ENCODE data around the gene C11orf54. TPM values are rescaled to one million over a fixed set of nuclear protein-coding genes. Genes with fewer than 3 reads are reported as not detected.

Gene C11orf54
- total and polyA plus RNA-seq, 4 donors, result 60.8 to 154 (median 114) TPM

- Histone ChIP-seq H3K27me3 (ENCODE audit: control insufficient read depth in 4 of 4, insufficient read depth in 4 of 4, low read length in 3 of 4) (no peaks in the 10 kb centered on the region), H3K4me3 (ENCODE audit: low read depth in 1 of 3, low read length in 3 of 3) (peak overlapping the region; percentile 79 to 97 (median 83)), H3K9me3 (ENCODE audit: control insufficient read depth in 4 of 4, low read length in 3 of 4) (no peaks in the 10 kb centered on the region), H3K27ac (ENCODE audit: low read depth in 1 of 2, low read length in 2 of 2) (peak overlapping the region; percentile 98 to 99), H3K4me1 (ENCODE audit: control insufficient read depth in 4 of 4, insufficient read depth in 4 of 4, low read length in 3 of 4) (peaks cover 1 to 42% (median 31%) of the 10 kb centered on the region in 4 donors), H3K9ac (ENCODE audit: low read depth in 1 of 2, low read length in 2 of 2) (peak overlapping the region; percentile 95 to 98), H3K36me3 (ENCODE audit: control insufficient read depth in 4 of 4, insufficient read depth in 3 of 4, low read depth in 1 of 4, low read length in 3 of 4) (peaks cover 0 to 19% (median 18%) of the 10 kb centered on the region in 4 donors)
- no peak for DNase-seq (ENCODE audit: low spot score)
- under 1% methylated on average over 8 of the region's 8 CpGs for WGBS
- TF ChIP-seq RXRA (IDR thresholded peaks at IDR 0.05), result peak in 1 of 2 donors; percentile 40
- peak; percentile 59 for TF ChIP-seq SP1 (IDR thresholded peaks at IDR 0.05)
- TF ChIP-seq REST (IDR thresholded peaks at IDR 0.05), result peak; percentile 7
- TF ChIP-seq MAX (IDR thresholded peaks at IDR 0.05), result no peak
- TF ChIP-seq TAF1 (conservative IDR thresholded peaks at IDR 0.05), result no peak
- peak; percentile 60 for TF ChIP-seq HNF4A (conservative IDR thresholded peaks at IDR 0.05)
- peak in 1 of 2 donors; percentile 6 for TF ChIP-seq JUND (IDR thresholded peaks at IDR 0.05)
- TF ChIP-seq ZBTB33 (IDR thresholded peaks at IDR 0.05), result no peak
These were observed 382 bp downstream of the C11orf54 start for GRCh38 chr11:93741882-93742226.

GRCh38 chr11:93743291-93743690, 1.8 kb downstream of the C11orf54 start:
- no peak overlapping the region for H3K9ac ChIP-seq (ENCODE audit: low read depth in 1 of 2, low read length in 2 of 2)

GRCh38 chr11:93744669-93745004, 3.2 kb downstream of the C11orf54 start:
- TF ChIP-seq FOXA1 (IDR thresholded peaks at IDR 0.05), result no peak
- peak in 1 of 2 donors; percentile 5 for TF ChIP-seq RAD21 (IDR thresholded peaks at IDR 0.05)
- H3K27me3 ChIP-seq (ENCODE audit: control insufficient read depth in 4 of 4, insufficient read depth in 4 of 4, low read length in 3 of 4), result no peaks in the 10 kb centered on the region
- H3K9me3 ChIP-seq (ENCODE audit: control insufficient read depth in 4 of 4, low read length in 3 of 4), result no peaks in the 10 kb centered on the region
- peaks cover 0 to 2% (median 0%) of the 10 kb centered on the region in 4 donors for H3K36me3 ChIP-seq (ENCODE audit: control insufficient read depth in 4 of 4, insufficient read depth in 3 of 4, low read depth in 1 of 4, low read length in 3 of 4)
- WGBS, result 27% methylated on average over 7 of the region's 7 CpGs
- no peak for DNase-seq (ENCODE audit: low spot score)
- peak overlapping the region; percentile 33 to 57 for H3K27ac ChIP-seq (ENCODE audit: low read depth in 1 of 2, low read length in 2 of 2)
- H3K9ac ChIP-seq (ENCODE audit: low read depth in 1 of 2, low read length in 2 of 2), result peak overlapping the region in 1 of 2 donors; percentile 9
- peak overlapping the region in 2 of 3 donors; percentile 6 to 16 for H3K4me3 ChIP-seq (ENCODE audit: low read depth in 1 of 3, low read length in 3 of 3)
- H3K4me1 ChIP-seq (ENCODE audit: control insufficient read depth in 4 of 4, insufficient read depth in 4 of 4, low read length in 3 of 4), result peaks cover 0 to 38% (median 23%) of the 10 kb centered on the region in 4 donors

More at GRCh38 chr11:93743291-93743690, 1.8 kb downstream of the C11orf54 start:
- TF ChIP-seq JUND (IDR thresholded peaks at IDR 0.05), result no peak
- no peak for TF ChIP-seq FOXA1 (IDR thresholded peaks at IDR 0.05)
- no peak for TF ChIP-seq YY1 (IDR thresholded peaks at IDR 0.05)
- TF ChIP-seq ATF3 (IDR thresholded peaks at IDR 0.05), result no peak
- H3K4me3 ChIP-seq (ENCODE audit: low read depth in 1 of 3, low read length in 3 of 3), result no peak overlapping the region
- H3K9me3 ChIP-seq (ENCODE audit: control insufficient read depth in 4 of 4, low read length in 3 of 4), result no peaks in the 10 kb centered on the region
- no peak for DNase-seq (ENCODE audit: low spot score)
- no peaks in the 10 kb centered on the region for H3K27me3 ChIP-seq (ENCODE audit: control insufficient read depth in 4 of 4, insufficient read depth in 4 of 4, low read length in 3 of 4)
- H3K4me1 ChIP-seq (ENCODE audit: control insufficient read depth in 4 of 4, insufficient read depth in 4 of 4, low read length in 3 of 4), result peaks cover 0 to 42% (median 31%) of the 10 kb centered on the region in 4 donors
- WGBS, result 95% methylated on average over 23 of the region's 23 CpGs
- peaks cover 0 to 9% (median 5%) of the 10 kb centered on the region in 4 donors for H3K36me3 ChIP-seq (ENCODE audit: control insufficient read depth in 4 of 4, insufficient read depth in 3 of 4, low read depth in 1 of 4, low read length in 3 of 4)
- peak overlapping the region; percentile 98 to 99 for H3K27ac ChIP-seq (ENCODE audit: low read depth in 1 of 2, low read length in 2 of 2)

Data from liver (tissue), 9 donors.